Muscle of back (tissue), 11 donors: ENCODE data around the gene SUOX. TPM values are rescaled to one million over a fixed set of nuclear protein-coding genes. Genes with fewer than 3 reads are reported as not detected.
A peak's percentile ranks its signal among the peaks of the same experiment; 100 is the strongest.
"Not testable (repeated sequence)": the region's sequence is repeated elsewhere in the genome, so short reads cannot be mapped to it uniquely, and the experiment has no call there.

Experiments used
- DNase-seq, 3 donors: peaks; one replicate each; pipeline versions ENCODE4 v3.0.0 to v3.0.0-alpha.2; 2013
- polyA plus RNA-seq, 10 donors: library from polyadenylated mRNA; unstranded; fragments of 120-200 nt; gene quantifications; one replicate each; pipeline ENCODE4 v1.2.1, GENCODE V29; 2013; ENCODE audit not compliant: insufficient read length in 10 of 10

SUOX gene
- polyA plus RNA-seq, 10 donors: 11.8 to 16.9 (median 12.9) TPM

DNA sequence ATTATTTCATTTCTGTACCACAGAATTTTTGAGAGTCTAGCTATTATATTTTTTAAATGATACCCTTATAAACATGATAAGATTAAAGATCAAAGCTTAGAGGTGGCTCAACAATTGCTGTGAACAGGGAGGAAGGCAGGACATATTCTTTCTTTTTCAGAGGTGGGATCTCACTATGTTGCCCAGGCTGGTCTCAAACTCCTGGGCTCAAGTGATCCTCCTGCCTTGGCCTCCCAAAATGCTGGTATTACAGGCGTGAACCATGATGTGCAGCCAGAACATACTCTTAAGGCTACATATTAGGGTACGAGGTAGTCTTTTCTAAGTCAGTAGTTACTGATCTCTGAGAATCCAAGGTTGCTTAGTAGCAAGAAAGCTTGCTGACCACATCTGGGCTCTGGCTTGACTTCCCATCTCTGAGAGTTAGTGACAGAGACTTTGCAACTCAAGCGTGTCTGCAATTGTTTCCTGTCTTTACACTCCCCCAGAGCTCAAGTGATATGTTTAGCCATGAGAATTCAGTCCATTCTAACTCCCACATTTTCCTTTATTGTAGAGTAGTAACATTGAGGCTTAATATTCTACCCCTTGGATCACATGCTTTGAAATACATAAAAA is 14.6 kb upstream of the SUOX start:
- no peak for DNase-seq

DNA sequence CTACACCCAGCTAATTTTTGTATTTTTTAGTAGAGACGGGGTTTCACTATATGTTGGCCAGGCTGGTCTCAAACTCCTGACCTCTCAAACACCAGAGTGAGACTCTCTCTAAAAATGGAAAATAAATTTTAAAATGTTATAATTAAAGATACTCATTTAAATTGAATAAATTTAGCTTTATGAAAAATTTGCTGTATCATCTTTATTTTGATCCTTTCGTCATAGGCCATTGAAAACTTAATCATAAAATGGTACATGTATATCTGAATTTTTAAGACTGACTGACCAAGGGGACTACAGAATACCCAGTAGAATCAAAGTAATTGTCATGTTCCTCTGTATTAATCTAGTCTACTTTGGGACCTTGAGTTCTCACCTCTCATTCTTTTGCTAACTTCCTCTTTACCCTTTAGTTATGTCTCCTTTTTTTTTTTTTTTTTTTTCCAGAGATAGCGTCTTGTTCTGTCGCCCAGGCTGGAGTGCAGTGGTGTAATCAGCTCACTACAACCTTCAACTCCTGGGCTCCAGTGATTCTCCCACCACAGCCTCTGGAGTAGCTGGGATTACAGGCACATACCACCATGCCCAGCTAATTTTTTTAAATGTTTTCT is 13.7 kb upstream of the SUOX start:
- DNase-seq: no peak

DNA sequence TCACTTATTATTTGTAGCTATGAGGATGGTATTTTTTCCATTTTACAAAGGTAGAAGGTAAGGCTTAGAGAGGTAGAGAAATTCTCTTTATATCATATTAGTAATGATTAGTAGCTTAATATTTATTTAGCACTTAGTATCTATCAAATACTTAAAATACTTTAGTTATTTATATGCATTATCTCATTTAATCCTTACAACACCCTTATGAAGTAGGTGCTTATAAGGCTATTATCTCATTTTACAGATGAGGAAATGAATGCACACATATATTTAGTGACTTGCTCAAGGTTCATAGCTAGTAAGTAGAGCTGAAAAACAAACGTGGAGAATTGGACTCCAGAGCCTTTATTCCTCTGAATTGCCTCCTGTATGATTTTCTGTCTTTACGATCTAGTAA is 12.2 kb upstream of the SUOX start:
- DNase-seq: no peak

DNA sequence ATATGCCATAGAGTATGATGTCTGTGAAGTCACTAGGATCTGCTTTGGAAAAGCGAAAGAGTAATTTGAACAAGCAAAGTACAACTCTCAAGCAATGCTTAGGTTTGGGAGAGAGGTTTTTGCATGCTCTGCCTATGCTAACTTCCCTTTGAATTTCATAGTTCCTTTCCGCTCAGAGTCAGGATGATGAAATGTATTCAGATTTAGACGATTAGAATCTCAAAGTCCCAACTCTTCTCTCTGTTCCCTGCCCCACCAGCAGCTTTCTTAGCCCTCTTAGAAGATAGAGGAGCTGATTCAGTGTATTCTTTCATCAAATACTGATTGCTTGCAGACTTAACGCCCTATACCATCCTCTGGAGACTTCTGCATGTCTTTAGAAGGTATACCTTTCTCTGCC is 11.7 kb upstream of the SUOX start:
- DNase-seq: no peak

DNA sequence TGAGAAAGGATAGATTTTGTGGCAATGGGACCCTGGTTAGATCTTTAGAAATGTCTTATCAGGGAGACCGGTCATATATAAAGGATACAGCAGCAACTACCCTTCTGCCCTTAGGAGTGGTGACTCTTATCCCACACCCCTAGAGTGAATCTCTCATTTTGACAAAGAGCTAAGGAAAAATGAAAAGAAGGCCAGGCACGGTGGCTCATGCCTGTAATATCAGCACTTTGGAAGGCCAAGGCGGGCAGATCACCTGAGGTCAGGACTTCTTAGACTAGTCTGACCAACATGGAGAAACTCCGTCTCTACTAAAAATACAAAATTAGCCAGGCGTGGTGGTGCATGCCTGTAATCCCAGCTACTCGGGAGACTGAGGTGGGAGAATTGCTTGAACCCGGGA is 11.1 kb upstream of the SUOX start:
- not testable (repeated sequence) for DNase-seq

DNA sequence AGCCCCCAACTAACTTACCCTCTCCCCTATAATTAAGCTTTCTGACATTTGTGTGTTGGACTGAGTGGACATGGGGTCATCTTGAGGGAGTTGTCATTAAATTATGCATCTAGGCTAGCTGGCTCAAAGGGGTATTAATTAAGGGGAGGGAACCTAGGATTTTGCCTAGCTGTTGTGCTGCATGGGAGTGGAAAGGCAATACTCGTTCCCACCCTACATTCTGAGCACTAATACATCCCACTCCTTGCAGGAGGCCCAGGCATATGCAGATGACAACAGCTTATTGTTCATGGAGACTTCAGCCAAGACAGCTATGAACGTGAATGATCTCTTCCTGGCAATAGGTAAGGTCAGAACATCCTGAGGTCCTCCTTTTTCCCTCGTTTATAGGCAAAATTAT is 6.0 kb upstream of the SUOX start:
- DNase-seq: no peak

DNA sequence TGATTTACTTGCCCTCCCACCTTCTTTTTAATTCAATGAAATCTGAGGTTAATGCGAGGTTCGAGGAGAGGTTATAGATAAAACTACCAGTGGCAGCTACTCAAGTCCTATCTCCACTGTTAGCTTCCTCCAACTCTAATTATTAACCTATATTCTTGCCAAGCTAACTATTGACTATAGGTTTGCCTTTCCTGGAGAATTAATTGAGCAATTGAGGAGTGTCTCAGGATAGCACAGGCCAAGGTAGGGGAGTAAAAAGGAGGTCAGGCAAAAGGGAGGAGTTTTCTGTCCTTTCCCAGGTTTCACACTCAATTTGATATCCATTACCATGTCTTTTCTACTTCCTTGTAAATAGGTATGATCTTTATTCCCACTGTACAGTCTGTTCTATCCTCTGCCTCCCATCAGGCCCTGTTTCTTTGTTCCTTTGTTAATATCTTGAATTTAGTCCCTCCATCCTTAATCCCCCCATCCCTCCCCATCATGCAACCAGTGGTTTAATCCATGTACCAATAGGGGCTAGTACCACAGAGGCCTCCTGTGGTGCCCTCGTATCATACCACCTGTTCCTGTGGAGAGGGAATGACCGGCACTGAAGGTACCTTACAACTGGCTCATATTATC is 3.7 kb upstream of the SUOX start:
- no peak for DNase-seq

DNA sequence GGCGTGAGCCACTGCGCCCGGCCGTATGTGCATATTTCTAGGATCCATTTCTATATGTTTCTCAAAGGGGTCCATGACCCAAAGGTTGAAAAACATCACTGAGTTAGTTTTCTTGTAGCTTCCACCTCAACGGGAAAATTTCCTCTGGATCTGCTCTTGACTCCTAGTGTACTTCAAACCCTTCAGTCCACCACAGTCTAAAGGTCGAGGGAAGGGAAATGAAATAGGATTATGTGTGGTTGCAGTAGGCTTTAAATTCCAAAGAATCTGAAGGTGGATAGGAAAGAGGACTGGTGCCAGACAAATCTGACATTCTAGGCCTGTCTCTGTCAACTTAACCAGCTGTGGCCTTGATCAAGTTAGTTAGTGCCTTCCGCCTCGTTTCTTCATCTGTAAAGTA is 1.7 kb upstream of the SUOX start:
- DNase-seq: no peak

DNA sequence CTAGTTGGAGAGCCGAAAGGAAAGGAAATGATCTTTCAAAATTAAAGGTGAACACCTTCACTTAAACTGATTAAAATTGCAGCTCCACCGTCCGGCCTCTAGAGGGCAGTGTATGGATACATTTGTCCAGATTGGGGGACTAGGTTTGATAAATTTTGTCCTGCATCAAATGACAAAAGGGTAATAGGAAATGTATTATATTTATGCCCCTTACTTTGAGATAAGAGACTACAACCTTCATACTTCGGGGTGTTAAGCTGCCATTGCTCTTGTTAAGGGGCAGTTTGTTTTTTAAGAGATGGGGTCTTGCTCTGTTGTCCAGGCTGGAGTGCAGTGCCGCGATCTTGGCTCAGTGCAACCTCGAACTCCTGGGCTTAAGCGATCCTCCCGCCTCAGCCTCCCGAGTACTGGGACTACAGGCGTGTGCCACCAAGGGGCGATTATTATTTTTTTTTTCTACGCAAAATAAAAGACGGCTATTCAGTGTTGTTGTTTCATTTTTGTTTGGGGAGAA is 818 bp upstream of the SUOX start:
- peak; percentile 68 to 85 (median 76) for DNase-seq

DNA sequence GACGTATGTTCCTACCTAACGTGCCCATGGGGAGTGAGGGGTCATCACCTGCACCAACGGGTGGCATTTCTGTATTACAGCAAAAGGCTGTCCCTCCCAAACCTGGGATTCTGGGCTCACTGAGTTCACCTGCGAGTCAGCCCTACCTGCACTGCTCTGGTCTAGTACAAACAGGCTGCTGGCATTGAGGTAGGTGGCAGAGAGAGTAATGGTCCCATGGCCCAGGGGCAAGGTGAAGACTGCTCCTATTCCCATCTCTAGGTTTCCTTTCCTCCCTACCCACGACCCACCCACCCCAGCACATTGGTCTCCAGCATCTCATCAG is 421 bp downstream of the SUOX start:
- no peak for DNase-seq

DNA sequence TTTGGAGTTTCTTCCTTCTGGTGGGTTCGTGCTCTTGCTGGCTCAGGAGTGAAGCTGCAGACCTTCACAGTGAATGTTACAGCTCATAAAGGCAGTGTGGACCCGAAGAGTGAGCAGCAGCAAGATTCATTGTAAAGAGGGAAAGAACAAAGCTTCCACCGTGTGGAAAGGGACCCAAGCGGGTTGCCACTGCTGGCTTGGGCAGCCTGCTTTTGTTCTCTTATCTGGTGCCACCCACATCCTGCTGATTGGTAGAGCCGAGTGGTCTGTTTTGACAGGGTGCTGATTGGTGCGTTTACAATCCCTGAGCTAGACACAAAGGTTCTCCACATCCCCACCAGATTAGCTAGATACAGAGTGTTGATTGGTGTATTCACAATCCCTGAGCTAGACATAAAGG is 2.4 kb downstream of the SUOX start:
- not testable (repeated sequence) for DNase-seq

DNA sequence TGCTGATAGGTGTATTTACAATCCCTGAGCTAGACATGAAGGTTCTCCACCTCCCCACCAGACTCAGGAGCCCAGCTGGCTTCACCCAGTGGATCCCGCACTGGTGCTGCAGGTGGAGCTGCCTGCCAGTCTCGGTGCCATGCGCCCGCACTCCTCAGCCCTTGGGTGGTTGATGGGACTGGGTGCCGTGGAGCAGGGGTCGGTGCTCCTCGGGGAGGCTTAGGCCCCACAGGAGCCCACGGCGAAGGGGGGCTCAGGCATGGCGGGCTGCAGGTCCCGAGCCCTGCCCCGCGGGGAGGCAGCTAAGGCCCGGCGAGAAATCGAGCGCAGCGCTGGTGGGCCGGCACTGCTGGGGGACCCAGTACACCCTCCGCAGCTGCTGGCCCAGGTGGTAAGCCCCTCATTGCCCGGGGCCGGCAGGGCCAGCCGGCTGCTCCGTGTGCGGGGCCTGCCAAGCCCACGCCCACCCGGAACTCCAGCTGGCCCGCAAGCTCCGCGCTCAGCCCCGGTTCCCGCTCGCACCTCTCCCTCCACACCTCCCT is 3.0 kb downstream of the SUOX start:
- not testable (repeated sequence) for DNase-seq

DNA sequence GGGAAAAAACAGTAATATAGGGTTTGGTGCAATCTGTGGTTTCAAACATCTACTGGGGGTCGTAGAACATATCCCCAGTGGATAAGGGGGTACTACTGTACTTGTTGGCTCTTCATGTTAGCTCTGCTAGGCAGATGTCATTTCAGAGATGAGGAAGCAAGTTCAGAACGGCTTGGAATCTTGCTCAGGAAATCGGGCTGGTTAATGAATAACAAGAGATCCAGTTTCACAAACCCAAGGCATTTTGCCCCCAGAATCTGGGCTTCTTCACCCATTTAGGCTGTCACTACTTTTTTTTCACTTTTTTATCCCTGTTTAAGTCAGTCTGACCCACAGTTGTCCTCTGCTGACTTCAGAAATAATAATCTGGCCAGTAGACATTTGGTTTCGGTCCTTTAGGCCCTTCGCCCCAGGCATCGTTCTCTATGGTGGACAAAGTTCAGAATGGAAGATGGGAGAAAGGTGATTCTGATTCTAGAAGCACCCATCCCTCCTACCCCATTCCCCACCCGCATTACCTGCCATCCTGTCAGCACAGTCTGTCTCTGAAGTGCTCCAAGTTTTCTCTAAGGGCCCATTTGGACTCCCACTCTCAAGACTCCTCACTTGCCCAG is 4.5 kb downstream of the SUOX start:
- DNase-seq: no peak

DNA sequence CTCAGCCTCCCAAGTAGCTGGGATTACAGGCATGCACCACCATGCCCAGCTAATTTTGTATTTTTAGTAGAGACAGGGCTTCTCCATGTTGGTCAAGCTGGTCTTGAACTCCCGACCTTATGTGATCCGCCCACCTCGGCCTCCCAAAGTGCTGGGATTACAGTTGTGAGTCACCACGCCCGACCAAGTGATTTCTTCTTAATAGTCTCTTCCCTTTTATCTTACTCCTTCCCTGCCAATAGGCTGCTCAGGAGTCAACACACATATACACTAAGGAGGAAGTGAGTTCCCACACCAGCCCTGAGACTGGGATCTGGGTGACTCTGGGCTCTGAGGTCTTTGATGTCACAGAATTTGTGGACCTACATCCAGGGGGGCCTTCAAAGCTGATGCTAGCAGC is 6.3 kb downstream of the SUOX start:
- DNase-seq: not testable (repeated sequence)

DNA sequence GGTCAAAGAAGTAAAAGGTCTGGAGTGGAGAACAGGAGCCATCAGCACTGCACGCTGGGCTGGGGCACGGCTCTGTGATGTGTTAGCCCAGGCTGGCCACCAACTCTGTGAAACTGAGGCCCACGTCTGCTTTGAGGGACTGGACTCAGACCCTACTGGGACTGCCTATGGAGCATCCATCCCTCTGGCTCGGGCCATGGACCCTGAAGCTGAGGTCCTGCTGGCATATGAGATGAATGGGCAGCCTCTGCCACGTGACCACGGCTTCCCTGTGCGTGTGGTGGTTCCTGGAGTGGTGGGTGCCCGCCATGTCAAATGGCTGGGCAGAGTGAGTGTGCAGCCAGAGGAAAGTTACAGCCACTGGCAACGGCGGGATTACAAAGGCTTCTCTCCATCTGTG is 7.1 kb downstream of the SUOX start:
- no peak for DNase-seq

DNA sequence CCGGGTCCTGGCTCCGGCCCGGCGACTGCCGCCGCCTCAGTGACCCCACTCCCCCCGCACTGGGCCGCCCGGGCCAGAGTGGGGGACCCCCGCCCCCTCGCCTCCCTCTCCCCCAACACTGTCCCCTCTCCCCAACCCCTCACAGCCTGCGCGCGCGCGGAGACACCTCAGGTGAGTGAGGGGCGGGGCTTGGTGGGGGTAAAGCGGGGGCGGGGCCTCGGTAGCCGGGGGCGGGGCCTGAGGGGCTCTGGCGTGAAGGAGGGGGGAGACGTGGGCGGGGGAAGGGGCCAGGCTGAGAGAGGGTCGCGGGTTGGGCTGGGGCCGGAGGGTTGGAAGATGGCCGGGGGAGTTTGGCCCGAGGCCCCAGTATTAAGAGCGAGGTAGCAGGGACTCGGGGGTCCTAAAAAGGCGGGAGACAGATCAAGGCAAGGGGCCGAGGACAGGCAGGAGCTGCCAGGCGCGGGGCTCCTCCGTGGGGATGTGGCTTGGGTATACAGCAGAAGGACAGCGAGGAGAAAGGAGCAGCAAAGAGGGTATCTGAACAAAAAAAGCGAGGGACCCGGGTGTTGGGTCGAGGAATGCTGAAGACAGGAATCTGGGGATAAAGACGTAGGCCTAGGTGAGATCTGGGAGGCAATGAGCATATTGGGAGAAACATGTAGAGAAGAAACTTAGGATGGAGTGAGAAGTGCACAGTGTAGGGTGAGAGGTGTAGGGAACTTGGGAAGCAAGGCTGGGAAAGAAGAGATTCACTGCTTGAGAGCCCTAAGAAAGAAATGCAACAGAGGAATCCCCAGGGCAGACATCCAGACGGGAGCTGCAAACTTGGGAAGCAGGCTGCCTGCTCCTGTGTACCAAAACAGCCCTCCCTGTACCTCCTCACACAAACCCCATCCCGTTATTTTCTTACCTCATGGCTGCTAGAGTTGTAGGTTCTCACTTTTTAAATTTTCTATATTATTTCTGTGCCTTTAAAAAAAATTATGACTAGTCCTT is 10.8 kb downstream of the SUOX start:
- peak; percentile 13 to 75 (median 40) for DNase-seq

DNA sequence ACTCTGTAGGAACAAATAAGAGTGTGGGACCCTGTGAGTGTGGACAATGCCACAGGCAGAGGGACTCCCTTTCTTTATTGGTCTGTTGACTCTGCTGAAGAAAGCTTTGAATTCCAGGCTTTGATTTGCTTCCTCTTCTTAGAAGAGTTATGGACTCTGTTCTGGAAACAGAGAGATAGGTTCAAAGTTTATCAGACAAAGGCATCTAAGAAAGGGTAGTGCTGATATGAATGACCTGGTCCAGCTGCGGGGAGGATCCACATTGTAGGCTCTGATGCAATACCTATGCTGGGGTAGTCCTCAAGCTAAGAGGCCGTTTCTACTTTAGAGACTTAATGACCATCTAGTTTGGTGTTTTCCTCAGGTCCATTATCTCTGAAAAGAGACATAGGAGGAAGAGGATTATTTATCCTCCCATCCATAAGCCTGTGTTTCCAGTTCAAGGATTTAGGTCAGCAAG is 13.1 kb downstream of the SUOX start:
- no peak for DNase-seq

DNA sequence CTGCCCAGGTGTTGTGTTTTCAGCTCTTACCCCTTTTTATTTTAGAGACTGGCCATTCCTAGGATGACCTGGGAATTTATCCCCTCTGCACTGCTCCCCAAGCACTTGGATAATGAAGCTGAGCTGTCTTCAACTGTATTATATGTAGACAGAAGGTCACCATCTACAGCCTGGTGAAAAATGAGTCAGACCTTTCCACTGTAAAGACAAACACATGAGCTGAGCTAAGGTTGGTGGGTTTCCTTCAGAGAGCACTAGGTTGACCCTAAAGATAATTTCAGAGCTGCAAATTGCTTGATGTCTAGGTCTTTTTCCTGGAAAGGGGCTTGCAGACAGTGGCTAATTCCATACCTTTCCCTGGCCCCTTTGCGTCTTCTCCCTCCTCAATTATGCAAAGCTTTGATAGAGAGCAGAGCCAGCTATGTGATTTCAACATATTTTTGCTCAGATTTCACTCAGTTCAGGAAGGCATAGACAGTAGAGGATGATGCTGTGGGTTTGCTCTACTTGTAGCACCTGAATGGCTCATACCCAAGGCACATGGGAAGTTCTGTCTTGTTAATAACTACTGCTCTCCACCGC is 14.5 kb downstream of the SUOX start:
- DNase-seq: no peak

DNA sequence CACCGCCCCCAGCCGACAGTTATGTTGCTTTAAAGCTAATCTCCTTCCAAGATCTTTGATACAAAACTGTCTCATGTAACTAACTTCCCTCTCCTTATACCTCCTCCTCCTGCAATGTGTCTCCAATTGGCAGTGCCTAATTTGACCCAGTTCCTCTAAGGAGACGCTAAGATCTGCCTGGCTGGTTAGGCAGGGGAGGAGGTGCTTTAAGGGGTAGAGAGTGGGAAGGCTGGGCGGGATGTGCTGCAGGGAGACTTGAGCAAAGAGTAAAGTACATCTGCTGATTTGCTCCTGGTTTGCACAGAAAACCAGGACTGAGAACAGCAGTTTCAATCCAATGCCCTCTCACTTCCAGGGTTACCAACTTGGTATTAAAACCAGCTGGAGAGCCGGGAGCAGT is 16.4 kb downstream of the SUOX start:
- no peak for DNase-seq

DNA sequence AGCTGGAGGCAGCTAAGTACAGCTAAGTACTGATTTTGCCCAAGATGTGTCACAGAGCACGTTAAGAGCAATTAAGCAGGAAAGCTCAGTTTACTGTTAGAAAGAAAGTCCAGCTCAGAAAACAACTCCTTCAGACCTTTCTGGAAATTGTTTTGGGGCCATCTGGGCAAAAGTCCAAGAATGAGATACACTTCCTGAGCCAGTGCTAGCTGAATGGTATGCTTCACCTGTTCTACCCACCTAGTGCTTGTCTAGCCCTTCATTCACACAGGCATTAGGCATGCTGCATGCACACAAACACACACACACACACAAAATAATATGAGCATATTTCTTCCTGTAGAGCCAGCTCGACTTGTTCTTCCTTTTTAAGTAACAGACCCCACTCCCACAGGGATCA is 17.1 kb downstream of the SUOX start:
- no peak for DNase-seq

DNA sequence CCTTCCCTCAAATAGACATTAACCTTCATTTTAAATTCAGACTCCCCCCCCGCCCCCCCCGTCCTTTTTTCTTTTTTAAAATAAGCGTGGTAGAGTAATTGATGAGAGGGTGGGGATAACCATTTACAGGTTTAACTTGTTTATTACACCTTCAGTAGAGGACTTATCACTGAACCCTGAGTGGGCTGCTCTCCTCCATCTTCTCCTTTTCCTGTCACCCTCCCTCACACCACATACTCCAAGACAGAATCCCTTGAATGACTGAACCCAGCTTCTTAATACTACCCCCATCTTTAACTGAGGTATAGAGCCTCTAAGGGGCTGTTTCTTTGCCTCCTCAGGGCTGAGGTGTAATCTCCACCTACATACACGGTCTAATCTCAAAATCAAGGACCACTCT is 20.1 kb downstream of the SUOX start:
- DNase-seq: no peak
